Measurements from ENCODE around the gene OR2V2.

OR2V2 gene

DNA sequence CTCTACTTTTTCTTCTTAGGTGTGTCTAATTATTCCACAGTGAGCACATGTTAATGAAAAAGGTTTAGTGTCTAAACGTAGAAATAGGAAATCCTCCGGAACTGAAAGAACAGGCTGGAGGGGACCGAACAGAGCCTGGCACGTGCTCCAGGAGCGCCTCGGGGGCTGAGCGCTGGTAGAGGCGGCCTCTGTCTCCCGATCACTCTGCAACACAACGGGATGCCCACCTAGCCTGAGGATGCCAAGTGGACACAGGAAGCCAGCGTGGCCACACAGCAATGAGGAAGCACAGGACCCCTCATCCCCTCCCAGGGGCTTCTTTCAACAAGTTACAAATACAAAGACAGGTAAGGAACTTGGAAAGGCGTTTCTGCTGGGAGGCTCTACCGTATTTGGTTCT lies 38.2 kb downstream of the OR2V2 start:
- TF ChIP-seq, protein P1, sequence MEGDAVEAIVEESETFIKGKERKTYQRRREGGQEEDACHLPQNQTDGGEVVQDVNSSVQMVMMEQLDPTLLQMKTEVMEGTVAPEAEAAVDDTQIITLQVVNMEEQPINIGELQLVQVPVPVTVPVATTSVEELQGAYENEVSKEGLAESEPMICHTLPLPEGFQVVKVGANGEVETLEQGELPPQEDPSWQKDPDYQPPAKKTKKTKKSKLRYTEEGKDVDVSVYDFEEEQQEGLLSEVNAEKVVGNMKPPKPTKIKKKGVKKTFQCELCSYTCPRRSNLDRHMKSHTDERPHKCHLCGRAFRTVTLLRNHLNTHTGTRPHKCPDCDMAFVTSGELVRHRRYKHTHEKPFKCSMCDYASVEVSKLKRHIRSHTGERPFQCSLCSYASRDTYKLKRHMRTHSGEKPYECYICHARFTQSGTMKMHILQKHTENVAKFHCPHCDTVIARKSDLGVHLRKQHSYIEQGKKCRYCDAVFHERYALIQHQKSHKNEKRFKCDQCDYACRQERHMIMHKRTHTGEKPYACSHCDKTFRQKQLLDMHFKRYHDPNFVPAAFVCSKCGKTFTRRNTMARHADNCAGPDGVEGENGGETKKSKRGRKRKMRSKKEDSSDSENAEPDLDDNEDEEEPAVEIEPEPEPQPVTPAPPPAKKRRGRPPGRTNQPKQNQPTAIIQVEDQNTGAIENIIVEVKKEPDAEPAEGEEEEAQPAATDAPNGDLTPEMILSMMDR (IDR thresholded peaks at IDR 0.05; ENCODE audit: extremely low read depth, insufficient read depth, missing control alignments) = no peak
- in situ Hi-C loops (cut with MboI; ENCODE audit: low pct_unique_long_range_greater_than_20kb, low sequenced_read_pairs, unreplicated experiment) = no loop called here

GRCh38 chr5:181186022-181186421 lies 38.6 kb downstream of the OR2V2 start:
- in situ Hi-C loops (cut with MboI; ENCODE audit: low pct_unique_long_range_greater_than_20kb, low sequenced_read_pairs, unreplicated experiment) = no loop called here
- no peak for DNase-seq (ENCODE audit: low spot score)
- TF ChIP-seq, protein P1 (IDR thresholded peaks at IDR 0.05; ENCODE audit: extremely low read depth, insufficient read depth, missing control alignments) = no peak

More for the DNA sequence above, 38.2 kb downstream of the OR2V2 start:
- no peak for DNase-seq (ENCODE audit: low spot score)

GRCh38 chr5:181186986-181187499 lies 39.7 kb downstream of the OR2V2 start:
- TF ChIP-seq, protein P1 (IDR thresholded peaks at IDR 0.05; ENCODE audit: extremely low read depth, insufficient read depth, missing control alignments) = no peak
- no peak for DNase-seq (ENCODE audit: low spot score)
- in situ Hi-C loops (cut with MboI; ENCODE audit: low pct_unique_long_range_greater_than_20kb, low sequenced_read_pairs, unreplicated experiment) = no loop called here

GRCh38 chr5:181187500-181188213 lies 40.3 kb downstream of the OR2V2 start:
- in situ Hi-C loops (cut with MboI; ENCODE audit: low pct_unique_long_range_greater_than_20kb, low sequenced_read_pairs, unreplicated experiment) = no loop called here
- DNase-seq (ENCODE audit: low spot score) = no peak
- TF ChIP-seq, protein P1 (IDR thresholded peaks at IDR 0.05; ENCODE audit: extremely low read depth, insufficient read depth, missing control alignments) = no peak

- TF ChIP-seq, protein P1 (IDR thresholded peaks at IDR 0.05; ENCODE audit: extremely low read depth, insufficient read depth, missing control alignments) = no peak
- in situ Hi-C loops (cut with MboI; ENCODE audit: low pct_unique_long_range_greater_than_20kb, low sequenced_read_pairs, unreplicated experiment) = no loop called here
These were observed 41.4 kb downstream of the OR2V2 start for GRCh38 chr5:181188700-181189362.

GRCh38 chr5:181189363-181189961 lies 42.1 kb downstream of the OR2V2 start:
- DNase-seq (ENCODE audit: low spot score) = no peak
- TF ChIP-seq, protein P1 (IDR thresholded peaks at IDR 0.05; ENCODE audit: extremely low read depth, insufficient read depth, missing control alignments) = no peak
- in situ Hi-C loops (cut with MboI; ENCODE audit: low pct_unique_long_range_greater_than_20kb, low sequenced_read_pairs, unreplicated experiment) = no loop called here

More at GRCh38 chr5:181188700-181189362, 41.4 kb downstream of the OR2V2 start:
- no peak for DNase-seq (ENCODE audit: low spot score)

Data from GM13977 (cell line).